Natural killer cell (primary cell): ENCODE data around the gene TRAIP. TPM values are rescaled to one million over a fixed set of nuclear protein-coding genes. Genes with fewer than 3 reads are reported as not detected.

Experiments used
- ATAC-seq, 3 donors: fragments of 150-1000 bp in 2 of 3; fragments of 200-7000 bp in 1 of 3; cut with Tn5 transposase; 1 replicate in 1 of 3; 2 replicates in 2 of 3; pipeline ENCODE4 v1.10.0; 2021; ENCODE audit warnings: mild to moderate bottlenecking in 2 of 3, moderate library complexity in 2 of 3
- DNase-seq, 2 donors: peaks; one replicate each; pipeline versions ENCODE4 v3.0.0 to v3.0.0-alpha.2; 2013 to 2021; ENCODE audit warnings: mixed read lengths in 1 of 2
- H3K27ac ChIP-seq: one replicate; pipeline ENCODE4 v1.5.1; 2013; ENCODE audit warnings: mild to moderate bottlenecking, low read length
- H3K27me3 ChIP-seq: one replicate; pipeline ENCODE4 v1.6.1; 2013; ENCODE audit warnings: low read length; ENCODE audit not compliant: control insufficient read depth, insufficient read depth
- H3K36me3 ChIP-seq: one replicate; pipeline ENCODE4 v1.6.1; 2013; ENCODE audit warnings: low read length; ENCODE audit not compliant: control insufficient read depth, insufficient read depth
- H3K4me1 ChIP-seq: one replicate; pipeline ENCODE4 v1.6.1; 2013; ENCODE audit warnings: low read length; ENCODE audit not compliant: control insufficient read depth, insufficient read depth
- H3K4me3 ChIP-seq: one replicate; pipeline ENCODE4 v1.5.1; 2013; ENCODE audit warnings: low read length
- H3K9me3 ChIP-seq: one replicate; pipeline ENCODE4 v1.6.1; 2013; ENCODE audit warnings: low read length; ENCODE audit not compliant: control insufficient read depth, insufficient read depth
- H3K27ac Mint-ChIP-seq, 2 donors: one replicate each; pipeline ENCODE4 v1.8.0; 2022; ENCODE audit warnings: mild to moderate bottlenecking in 2 of 2, mixed read lengths in 2 of 2, moderate library complexity in 1 of 2
- H3K27me3 Mint-ChIP-seq, 2 donors: one replicate each; pipeline ENCODE4 v1.8.0; 2022; ENCODE audit warnings: low read depth in 2 of 2, mixed read lengths in 2 of 2
- H3K36me3 Mint-ChIP-seq: one replicate; pipeline ENCODE4 v1.8.0; 2022; ENCODE audit warnings: mixed read lengths
- H3K4me1 Mint-ChIP-seq, 2 donors: one replicate each; pipeline ENCODE4 v1.8.0; 2022; ENCODE audit warnings: mixed read lengths in 2 of 2
- H3K4me3 Mint-ChIP-seq: one replicate; pipeline ENCODE4 v1.8.0; 2022; ENCODE audit warnings: mild to moderate bottlenecking, moderate library complexity, mixed read lengths
- H3K9me3 Mint-ChIP-seq, 2 donors: one replicate each; pipeline ENCODE4 v1.8.0; 2022; ENCODE audit warnings: mixed read lengths in 2 of 2
- CTCF ChIP-seq: fragments of 200-600 bp; IDR thresholded peaks from one replicate; pipeline ENCODE4 v1.8.0; 2022; ENCODE audit warnings: antibody characterized with exemption
- WGBS: methylation state at CpG from one replicate; pipeline ENCODE4 v1.1.7; 2013; ENCODE audit warnings: missing lambda C conversion rate; ENCODE audit not compliant: insufficient coverage; 5-methylcytosine and 5-hydroxymethylcytosine counted together
- intact Hi-C: fragments of 100-400 bp; cut with micrococcal nuclease; formaldehyde crosslinking; loops from one replicate; pipeline ENCODE4 v1.14.2; 2022
- total RNA-seq, 4 donors: library from RNA; stranded (reverse); fragments of 120-200 nt in 1 of 4; gene quantifications; one replicate each; pipeline versions ENCODE4 v1.2.3 to v1.2.4, GENCODE V29; 2013 to 2022

Gene TRAIP
- total RNA-seq, 3 donors from 2014 or later (not counting 1 experiment from before 2014, with no cell fraction given): 3.3 to 6.2 (median 4.0) TPM

- intact Hi-C loops: no loop called here
- peaks cover 9 to 15% of the 10 kb centered on the region in 2 donors for H3K4me1 Mint-ChIP-seq
- no peaks in the 10 kb centered on the region for H3K9me3 Mint-ChIP-seq
- H3K36me3 Mint-ChIP-seq: no peaks in the 10 kb centered on the region
- 30% methylated on average over 1 of the region's 1 CpG for WGBS
- H3K4me1 ChIP-seq: peaks cover 16% of the 10 kb centered on the region
- no peak for TF ChIP-seq CTCF
- H3K36me3 ChIP-seq: no peaks in the 10 kb centered on the region
- H3K9me3 ChIP-seq: no peaks in the 10 kb centered on the region
- ATAC-seq (no peak), DNase-seq (no peak)
- H3K4me3 ChIP-seq: no peak overlapping the region
- H3K27me3 Mint-ChIP-seq: peaks cover 12 to 14% of the 10 kb centered on the region in 2 donors
- no peak overlapping the region for H3K27ac ChIP-seq
- H3K27me3 ChIP-seq: no peaks in the 10 kb centered on the region
- no peak overlapping the region for H3K4me3 Mint-ChIP-seq
- no peak overlapping the region for H3K27ac Mint-ChIP-seq
Observed at GRCh38 chr3:49799105-49799504, 57.3 kb downstream of the TRAIP start.

GRCh38 chr3:49794926-49795905, 61.1 kb downstream of the TRAIP start:
- H3K27ac Mint-ChIP-seq: no peak overlapping the region
- H3K4me1 ChIP-seq: no peaks in the 10 kb centered on the region
- no peaks in the 10 kb centered on the region for H3K9me3 Mint-ChIP-seq
- H3K27me3 Mint-ChIP-seq: peaks cover 0 to 3% of the 10 kb centered on the region in 2 donors
- ATAC-seq (no peak), DNase-seq (no peak)
- H3K36me3 Mint-ChIP-seq: no peaks in the 10 kb centered on the region
- H3K9me3 ChIP-seq: no peaks in the 10 kb centered on the region
- H3K4me3 Mint-ChIP-seq: no peak overlapping the region
- no peak overlapping the region for H3K27ac ChIP-seq
- intact Hi-C loops: no loop called here
- no peaks in the 10 kb centered on the region for H3K27me3 ChIP-seq
- no peak overlapping the region for H3K4me3 ChIP-seq
- TF ChIP-seq CTCF: no peak
- no peaks in the 10 kb centered on the region for H3K36me3 ChIP-seq
- no peaks in the 10 kb centered on the region for H3K4me1 Mint-ChIP-seq
- 96% methylated on average over 24 of the region's 24 CpGs for WGBS

- no peak overlapping the region for H3K27ac Mint-ChIP-seq
Observed at GRCh38 chr3:49794431-49794830, 61.9 kb downstream of the TRAIP start.

More at GRCh38 chr3:49794431-49794830, 61.9 kb downstream of the TRAIP start:
- Histone ChIP-seq H3K4me1 (peaks cover 3% of the 10 kb centered on the region), H3K27me3 (no peaks in the 10 kb centered on the region), H3K27ac (no peak overlapping the region), H3K4me3 (no peak overlapping the region), H3K9me3 (no peaks in the 10 kb centered on the region), H3K36me3 (no peaks in the 10 kb centered on the region)
- Mint-ChIP-seq H3K36me3 (no peaks in the 10 kb centered on the region), H3K4me3 (no peak overlapping the region), H3K9me3 (no peaks in the 10 kb centered on the region), H3K27me3 (peaks cover 0 to 3% of the 10 kb centered on the region in 2 donors), H3K4me1 (no peaks in the 10 kb centered on the region)
- no peak for DNase-seq
- no peak for ATAC-seq
- WGBS: 78% methylated on average over 4 of the region's 4 CpGs
- intact Hi-C loops: no loop called here
- no peak for TF ChIP-seq CTCF
